ENCODE data around the gene PUM1.

DNA sequence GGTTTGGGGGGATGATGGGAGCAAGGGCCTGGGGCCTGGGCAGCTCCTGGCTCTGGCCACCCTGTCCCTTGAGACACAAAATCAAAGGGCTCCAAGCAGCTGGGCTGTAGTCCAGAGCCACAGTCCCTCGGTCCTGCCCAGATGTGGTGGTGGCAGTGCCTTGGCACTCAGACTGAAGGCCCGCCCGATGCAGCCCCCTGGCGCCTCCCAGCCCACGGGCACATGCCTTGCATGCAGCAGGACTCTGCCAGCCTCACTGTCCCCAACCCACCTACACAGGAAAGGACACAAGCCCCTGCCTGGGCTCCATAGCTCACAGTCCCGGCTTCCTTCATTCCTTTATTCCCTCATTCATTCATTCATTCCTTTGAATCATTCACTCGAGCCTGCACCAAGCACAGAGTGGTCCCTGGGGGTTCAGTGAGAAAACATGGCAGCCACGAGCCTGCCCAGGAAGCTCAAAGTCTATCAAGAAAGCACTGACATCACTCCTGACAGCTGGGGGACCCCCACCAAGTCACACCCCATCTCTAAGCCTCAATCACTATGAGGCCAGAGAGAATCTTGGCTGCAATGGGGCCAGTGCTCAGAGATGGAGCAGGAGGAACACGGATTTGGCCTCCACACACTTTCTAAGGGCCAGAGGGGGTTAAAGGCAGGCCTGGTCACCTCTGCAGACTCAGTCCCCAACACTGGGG, 162.8 kb downstream of the PUM1 start:
- TF ChIP-seq POLR2AphosphoS5 (IDR thresholded peaks at IDR 0.05; ENCODE audit: low read depth, low read length) (no peak), POLR2A (IDR thresholded peaks at IDR 0.05; ENCODE audit: low read depth, low read length) (no peak)

Measured in GM12892 (cell line).